Fibroblast of skin of left biceps (primary cell): Measurements from ENCODE around the gene CUEDC1.
"Not testable (repeated sequence)": the region's sequence is repeated elsewhere in the genome, so short reads cannot be mapped to it uniquely, and the experiment has no call there.

Experiments used
- DNase-seq, 2 experiments: peaks; one replicate each; pipeline ENCODE4 v3.0.0-alpha.2; 2013; ENCODE audit warnings: low read depth in 2 of 2

CUEDC1 gene

DNA sequence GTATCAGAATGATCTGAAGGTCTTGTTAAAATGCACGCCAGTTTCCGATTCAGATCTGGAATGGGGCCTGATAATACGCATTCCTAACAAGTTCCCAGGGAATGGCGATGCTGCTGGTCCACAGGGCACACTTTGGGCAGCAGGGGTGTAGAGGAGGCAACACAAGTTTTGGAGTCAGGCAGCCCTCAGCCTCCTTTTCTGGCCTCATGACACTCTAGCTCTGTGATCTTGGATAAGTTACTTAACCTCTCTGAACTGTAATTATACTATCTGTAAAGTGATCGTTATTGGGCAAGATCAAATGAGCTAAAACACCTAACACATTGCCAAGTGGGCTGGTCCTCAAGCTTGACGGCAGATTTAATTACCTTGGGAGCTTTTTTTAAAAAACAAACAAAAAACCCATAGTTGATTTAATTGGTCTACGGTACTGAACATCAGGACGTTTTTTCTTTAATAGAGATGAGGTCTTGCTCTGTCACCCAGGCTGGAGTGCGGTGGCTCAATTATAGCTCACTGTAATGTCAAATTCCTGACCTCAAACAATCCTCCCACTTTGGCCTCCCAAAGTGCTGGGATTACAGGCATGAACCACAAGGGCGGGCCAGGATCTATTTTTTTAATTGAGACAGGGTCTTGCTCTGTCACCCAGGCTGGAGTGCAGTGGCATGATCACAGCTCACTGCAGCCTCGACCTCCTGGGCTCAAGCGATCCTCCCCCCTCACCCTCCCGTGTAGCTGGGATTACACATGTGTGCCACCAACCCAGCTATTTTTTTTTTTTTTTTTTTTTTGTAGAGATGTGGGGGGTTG lies 95.4 kb downstream of the CUEDC1 start:
- no peak for DNase-seq

DNA sequence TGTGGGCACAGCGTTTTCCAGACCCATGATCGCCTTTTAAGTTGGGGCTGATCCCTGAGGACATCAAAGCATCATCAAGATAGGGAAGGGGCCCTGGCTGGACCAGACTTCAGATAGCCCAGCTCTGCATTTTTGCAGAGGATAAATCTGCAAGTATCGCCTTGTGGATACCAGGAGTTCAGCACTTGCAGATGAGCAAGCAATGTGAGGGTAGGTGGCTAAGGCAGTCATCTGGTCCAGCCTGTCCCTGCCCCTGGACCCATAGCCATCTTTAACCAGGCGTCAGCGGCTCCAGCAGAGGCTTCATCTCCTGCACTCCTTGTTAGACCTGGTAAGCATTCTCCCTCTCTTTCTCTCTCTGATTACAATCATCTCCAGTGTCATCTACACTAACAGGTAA lies 96.4 kb downstream of the CUEDC1 start:
- DNase-seq, result no peak

DNA sequence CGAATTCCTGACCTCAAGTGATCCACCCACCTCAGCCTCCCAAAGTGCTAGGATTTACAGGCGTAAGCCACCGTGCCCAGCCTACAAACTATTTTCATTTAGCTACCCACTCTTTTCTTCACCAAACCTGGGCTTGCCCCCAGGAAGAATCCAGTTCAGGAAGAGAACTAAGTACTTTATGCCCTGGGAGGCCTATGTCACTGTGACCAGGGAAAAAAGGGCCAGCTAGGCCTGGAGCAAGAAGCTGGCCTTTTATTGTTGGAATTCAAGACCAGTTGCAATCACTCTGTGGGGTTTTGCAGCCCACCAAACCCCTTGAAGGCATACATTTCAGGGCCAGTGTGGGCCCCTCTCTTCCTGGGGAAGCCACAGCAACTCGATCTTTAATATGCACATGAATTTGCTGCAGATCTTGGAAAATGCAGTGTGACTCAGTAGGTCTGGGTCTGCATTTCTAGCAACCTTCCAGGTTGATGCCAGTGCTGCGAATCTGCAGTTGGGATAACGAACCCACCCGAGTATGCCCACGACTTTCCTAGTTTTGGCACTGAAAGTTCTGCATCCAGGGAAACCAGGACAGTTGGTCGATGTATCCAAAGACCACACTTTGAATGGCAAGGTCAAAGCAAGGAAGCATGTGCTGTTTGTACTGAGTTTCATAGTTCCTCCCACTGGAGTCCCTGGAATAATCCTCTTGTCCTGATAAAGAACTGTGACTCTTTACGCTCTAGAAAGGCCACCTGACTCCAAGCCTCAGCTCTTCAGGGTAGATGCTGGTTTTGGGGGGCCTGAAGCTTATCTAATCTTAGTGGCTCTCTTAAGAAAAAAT lies 98.2 kb downstream of the CUEDC1 start:
- no peak for DNase-seq

DNA sequence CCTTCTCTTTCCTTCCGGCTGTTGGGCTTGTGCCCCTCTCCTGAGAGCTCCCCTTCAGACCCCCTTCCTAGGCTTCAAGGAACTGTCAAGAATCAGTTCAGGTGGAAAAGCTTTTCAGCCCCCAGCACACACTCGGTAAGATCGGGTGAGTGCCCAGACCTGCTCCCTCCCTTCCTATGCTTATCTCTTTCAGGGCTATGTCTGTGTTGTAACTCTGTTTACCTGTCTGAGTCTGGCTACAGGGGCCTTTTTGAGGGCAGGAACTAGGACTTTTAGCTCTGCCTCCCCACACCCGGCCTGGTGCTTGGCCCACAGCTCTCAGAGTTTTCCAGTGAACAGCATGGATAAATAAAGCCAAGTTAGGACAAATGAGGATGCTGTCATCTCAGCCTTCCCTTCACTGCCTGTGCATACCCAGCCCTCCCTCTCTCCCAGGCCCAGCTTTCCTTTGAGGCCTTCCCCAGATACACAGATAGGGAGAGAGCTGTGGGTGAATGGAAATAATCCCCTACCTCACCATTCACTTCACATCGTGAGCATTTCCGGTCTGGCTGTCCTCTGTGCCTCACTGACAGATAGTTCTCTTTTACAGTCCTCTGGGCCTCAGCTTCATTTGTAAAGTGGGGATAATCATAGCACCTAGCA lies 99.7 kb downstream of the CUEDC1 start:
- no peak for DNase-seq

DNA sequence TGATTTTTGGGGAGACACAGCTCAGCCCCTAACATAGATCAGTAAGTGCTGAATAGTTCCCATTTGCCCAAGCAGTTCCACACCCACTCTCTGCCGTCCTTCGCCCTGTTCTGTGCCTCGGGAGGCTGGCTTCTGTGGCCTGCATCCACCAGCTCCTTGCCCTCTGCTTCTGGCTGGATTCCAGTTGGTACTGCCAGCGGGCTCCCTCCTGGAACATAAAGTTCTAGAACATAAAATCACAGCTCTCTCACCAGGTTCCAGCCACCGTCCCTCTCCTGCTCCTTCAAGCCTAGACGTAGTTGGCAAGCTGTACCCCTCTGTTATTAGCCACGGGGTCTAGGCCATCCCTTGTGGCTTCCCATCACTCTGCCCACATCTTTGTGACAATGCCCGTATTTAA lies 101.5 kb downstream of the CUEDC1 start:
- DNase-seq, result no peak

DNA sequence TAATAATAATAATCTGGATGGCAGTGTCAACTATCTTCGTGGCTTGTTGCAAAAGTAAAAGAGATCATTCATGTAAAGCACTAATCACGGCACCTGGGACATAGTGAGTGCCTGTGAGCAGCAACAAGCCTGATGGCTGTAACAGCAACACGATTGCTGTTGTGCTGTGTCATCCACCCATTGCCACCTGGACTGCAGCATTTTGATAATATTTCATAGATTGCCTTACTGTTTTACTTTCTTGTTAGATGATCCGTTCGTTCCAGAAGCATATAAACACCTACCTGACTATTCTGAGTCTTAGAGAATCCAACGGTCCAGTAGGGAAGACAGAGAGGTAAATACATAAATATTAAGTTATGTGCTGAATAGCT lies 102.3 kb downstream of the CUEDC1 start:
- no peak for DNase-seq

DNA sequence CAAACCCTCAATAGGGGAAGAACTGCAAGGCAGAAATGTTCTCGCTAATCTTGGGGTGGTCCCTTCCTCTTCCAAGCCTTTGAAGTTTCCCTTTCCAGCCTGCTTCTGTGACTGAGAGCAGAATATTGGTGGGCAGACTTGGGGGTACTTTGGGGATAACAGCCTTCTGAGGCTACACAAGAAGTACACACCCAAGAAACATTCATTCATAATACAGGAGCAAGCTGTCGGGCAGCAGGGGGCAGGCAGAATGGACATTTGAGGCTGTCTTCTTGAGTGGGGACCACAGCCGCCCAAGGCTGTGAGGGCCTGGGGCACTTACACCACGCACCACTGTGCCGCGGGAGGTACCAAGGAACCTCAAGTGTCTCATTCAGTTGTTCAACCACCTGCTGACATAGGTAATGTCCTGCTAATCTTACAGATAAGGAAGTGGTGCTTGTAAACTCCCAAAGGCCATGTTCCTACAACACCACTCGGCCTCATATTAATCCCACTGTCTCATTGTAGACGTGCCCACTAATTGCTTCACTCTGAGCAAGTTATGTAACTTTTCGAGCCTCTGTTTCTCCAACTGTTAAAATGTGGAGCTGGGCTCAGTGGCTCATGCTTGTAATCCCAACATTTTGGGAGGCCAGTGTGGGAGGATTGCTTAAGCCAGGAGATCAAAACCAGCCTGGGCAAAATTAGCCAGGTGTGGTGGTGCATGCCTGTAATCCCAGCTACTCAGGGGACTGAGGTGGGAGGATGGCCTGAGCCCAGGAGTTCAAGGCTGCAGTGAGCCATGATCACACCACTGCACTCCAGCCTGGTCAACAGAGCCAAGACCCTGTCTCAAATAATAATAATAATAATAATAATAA lies 102.9 kb downstream of the CUEDC1 start:
- no peak for DNase-seq

DNA sequence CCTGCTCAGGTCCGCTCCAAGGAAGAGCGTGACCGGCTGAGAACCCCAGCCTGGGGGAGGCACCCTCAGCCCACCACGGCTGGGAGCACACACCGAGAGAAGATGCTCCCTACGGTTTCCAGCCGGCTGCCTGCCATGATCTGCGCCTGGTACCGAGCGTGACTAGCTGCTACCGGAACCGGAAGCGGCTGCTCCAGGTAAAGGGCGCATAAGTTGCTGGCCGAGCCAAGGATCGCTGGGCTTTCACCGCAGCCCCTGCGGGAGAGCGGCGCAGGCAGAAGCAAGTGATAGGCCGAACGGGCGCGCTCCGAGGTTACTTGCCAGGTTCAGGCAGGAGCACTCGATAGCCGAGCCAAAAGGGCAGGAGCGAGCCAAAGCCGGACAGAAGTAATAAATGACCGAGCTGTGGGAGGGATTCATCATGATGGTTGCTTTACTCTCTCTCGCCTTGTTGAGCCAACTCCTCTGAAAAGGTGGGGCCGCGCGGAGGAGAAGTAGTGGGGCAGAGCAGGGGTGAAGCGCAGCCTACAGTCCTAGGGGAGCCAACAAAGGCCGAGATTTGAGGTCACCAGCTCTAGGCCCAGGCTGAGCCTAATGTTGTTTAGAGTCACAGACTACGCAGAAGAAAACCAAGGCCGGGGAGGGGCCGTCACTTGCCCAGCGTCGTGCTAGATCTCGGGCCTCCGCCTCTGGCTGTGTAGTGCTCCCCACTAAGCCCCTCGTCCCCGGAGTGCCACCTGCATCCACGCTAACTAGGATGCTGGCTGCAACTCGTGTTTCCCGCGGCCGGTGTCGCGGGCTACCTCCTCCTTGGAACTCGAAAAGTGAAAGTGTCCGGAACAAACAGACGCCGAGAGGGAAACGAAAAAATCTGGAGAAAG lies 105.1 kb downstream of the CUEDC1 start, which contains the start of gene MRPS23:
Gene MRPS23, minus strand, starts transcription at position 171 of the 881 bp plus-strand sequence. Its CDS starts 34 bp downstream, at position 137.
- peak; percentile 93 to 94 for DNase-seq

DNA sequence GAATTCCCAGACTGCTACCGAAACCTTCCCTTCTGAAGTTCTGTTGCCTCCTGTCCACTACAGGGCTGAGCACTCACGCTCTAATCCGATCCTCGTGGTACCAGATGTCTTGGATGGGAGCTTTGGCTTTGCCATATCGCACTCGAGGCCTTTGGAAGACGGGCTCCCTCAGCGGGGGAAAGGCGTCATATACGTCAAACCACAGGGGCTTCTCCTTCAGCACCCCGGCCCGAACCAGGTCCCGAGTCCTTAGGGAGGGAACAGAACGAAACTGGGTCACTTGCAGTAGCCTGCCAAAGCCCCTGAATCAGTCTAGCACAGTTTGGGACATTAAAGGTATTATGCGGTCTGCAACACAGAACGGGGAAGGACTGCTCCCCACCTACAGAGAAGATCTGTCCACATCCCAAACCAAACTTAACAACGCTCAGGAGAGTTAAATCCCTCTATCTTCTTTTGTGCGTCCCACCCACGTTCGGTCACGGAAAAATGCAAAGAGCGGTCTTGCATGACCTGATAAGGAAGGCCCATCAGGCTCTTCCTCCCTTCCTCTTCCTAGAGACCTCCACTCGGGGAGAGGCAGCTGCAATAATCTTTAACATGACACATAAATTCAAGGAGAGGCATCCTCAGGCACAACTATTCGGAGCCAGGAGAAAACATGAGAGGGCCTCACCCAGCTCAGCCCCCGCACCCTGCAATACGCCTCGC lies 105.9 kb downstream of the CUEDC1 start:
- no peak for DNase-seq

DNA sequence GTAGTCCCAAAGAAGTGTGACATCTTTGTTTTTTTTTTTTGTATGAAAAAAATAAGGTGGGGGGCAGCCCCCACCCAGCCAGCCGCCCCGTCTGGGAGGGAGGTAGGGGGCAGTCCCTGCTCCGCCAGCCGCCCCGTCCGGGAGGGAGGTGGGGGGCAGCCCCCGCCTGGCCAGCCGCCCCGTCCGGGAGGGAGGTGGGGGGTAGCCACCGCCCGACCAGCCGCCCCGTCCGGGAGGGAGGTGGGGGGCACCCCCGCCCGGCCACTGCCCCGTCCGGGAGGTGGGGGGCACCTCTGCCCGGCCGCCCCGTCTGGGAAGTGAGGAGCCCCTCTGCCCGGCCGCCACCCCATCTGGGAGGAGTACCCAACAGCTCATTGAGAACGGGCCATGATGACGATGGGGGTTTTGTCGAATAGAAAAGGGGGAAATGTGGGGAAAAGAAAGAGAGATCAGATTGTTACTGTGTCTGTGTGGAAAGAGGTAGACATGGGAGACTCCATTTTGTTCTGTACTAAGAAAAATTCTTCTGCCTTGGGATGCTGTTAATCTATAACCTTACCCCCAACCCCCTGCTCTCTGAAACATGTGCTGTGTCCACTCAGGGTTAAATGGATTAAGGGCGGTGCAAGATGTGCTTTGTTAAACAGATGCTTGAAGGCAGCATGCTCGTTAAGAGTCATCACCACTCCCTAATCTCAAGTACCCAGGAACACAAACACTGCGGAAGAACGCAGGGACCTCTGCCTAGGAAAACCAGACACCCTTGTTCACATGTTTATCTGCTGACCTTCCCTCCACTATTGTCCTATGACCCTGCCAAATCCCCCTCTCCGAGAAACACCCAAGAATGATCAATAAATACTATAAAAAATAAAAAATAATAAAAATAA lies 108.9 kb downstream of the CUEDC1 start:
- not testable (repeated sequence) for DNase-seq

DNA sequence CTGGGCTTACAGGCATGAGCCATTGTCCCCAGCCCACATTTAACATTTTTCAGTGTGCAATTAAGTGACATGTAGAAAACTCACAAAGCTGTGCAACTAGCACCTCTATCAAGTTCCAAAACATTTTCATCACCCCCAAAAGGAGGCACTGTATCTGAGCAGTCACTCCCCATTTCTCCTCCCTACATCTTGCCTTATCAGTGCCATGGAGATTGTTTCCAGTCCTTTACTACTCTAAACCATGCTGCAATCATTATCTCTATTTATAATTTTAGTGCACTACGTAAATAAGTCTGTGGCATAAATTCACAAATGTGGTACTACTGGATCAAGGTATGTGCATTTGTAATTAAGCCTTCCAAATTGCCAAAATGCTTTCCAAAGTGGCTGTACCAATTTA lies 112.9 kb downstream of the CUEDC1 start:
- no peak for DNase-seq

DNA sequence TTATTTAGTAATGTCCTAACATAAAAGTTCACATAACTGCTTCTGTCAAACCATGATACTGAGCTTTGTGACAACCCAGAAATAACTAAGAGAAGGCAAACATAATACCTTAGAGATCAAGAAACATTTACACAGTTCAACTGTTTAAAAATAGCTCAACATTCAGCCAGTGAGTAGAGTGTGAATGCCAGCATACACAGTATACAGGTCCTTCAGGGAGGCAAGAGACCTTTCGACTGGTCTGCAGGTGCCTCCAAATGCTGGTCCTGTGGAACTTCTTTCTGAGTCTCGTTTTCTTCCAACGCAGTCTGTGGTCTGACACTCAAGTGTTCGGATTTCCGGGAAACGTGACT lies 115.7 kb downstream of the CUEDC1 start:
- DNase-seq, result no peak

DNA sequence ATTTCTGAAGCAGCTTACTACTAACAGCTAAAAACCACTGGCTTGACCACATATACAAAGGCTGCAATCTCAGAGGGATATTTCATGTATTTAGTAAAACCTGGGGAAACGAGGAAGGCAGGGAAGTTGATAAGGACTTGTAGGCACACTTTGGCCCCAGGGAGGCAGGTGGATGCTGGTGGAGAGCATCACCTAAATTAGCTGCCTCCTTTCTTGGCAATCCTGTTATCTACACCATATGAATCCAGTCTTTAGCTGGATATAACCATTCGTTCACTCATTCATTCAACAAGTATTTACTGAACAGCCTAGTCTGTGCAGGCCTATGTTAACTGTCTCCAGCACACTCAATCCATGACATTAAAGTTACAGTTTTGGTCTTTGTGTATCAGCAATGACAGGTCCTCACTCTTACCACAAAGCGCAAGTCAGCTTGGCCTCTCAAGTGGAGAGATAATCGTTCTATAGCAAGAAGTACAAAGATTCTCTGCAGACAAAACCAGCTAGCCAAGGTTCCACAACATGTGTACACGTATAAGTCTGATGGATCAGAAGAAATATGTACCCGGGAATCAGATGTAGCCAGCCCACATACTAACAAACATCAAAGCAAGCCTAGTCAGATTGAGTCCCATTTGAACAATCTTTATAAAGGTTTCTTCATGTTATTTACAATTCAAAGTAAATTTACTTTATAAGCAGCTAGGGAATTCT lies 116.2 kb downstream of the CUEDC1 start:
- no peak for DNase-seq

DNA sequence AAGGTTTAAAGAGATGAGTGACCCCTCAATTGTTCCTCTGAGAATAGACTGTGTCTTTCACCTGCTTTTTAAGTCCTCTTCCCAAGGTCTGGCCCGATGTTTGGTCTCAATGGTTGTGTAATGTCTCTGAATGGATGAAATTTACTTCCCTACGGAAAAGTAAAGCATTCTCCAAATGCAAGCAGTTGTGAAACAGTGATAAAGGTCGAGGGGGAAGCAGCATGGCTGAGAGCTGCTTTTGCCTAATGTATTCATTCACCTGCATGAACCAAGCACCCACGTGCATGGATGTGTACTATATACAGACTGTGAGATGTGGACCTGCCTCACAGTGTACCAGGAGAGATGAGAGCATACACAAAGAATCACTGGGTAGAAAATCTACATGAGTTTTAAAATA lies 116.8 kb downstream of the CUEDC1 start:
- no peak for DNase-seq

DNA sequence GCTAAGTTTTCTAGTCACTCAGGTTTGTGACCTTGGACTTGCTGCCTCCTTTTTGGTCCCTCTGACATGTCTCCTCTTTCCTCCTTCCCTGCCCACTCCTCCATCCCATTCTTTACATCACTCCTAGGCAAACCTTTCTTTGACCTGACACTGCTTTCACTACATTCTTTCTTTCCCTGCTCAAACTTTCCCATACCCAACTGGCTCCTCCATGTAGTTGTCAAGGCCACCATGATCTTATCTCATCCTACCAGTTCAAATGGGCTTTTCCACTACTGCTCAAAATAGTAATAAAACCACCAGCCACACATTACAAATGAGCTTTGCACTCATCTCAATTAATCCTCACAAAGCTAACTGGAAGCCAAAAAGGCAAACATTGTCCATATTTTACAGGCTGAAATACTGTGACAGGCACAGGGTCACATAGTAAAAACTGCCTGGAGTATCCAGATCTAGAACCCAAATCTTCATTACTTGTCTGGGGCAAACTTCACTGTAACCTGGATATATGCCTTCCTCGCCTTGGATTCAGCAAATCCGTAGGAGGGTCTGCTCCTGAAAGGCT lies 119.8 kb downstream of the CUEDC1 start:
- DNase-seq, result no peak

DNA sequence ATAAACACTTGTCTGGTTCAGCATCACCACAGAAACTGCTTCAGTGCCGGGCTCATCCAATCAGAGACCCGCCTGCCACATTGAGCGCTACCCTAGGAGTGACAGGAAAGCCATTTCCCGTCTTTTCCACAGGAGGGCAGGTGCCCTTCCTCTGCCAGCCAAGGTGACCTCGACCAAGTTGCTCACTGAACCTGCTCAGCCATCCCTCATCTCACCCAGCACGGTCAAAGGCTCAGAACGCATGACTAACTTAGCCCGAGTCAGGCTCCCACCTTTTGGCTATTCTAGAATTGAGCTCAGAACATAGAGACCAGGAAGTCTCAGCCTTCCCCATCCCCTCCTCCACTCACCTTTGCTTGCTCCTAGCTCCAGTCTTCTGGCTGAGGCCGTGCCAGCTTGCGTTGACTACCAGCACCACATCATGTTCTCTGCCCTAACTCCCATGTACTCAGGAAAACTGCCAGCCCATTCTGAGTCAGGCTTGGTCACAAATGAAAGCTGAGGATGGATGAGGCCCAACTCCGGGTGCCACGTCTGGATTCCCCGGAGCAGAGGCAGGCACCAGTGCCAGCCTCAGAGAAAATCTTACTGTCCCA lies 121.0 kb downstream of the CUEDC1 start:
- DNase-seq, result no peak

DNA sequence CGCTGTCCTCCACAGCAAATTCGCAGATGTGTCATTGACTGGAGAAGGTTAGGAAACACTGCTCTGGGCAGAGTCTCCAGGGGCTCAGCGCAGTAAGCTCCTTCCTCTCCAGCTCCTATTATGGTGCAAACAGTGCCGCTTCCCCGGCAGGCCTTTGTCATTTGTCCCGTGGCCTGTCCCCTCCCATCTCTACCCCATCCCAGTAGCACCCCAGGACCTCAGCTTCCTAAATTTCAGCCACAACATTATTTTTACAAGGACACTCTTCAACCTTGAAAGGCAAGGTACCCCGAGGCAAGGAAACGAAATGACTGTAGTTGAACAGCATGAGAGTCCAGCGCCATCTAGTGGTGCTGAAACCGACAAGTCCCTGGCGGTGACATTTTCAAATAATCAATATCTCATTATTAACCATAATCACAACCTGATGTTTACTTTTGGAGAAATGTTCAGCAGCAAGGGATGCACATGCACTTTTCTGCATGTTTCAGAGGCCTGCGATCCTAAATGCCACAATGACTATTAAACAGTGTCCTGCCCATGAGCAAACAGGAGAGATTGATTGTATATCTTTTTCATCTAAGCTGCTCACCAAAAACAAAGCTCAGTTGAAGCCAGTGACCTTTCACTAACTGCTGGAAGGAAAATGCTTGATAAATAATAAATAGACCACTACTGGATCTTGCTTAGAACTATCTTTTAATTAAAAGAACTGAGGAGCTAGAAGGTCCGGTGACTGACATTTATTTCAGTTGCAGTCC lies 121.9 kb downstream of the CUEDC1 start:
- no peak for DNase-seq
